NB4 (cell line): ENCODE results near the gene FBXL20.

Source experiments
- CTCF ChIP-seq: IDR thresholded peaks from one replicate; pipeline ENCODE4 v1.5.1; 2012; ENCODE audit warnings: low read depth, low read length
- POLR2A ChIP-seq: IDR thresholded peaks from 2 replicates; pipeline ENCODE4 v1.6.1; 2011; ENCODE audit warnings: mild to moderate bottlenecking; ENCODE audit not compliant: insufficient read length; ENCODE audit errors: extremely low read depth

- TF ChIP-seq CTCF: no peak
- no peak for TF ChIP-seq POLR2A
These were observed 40.9 kb downstream of the FBXL20 start for GRCh38 chr17:39360537-39360936.
